HCT116 (cell line): ENCODE data around the gene ALDH3B1. TPM values are rescaled to one million over a fixed set of nuclear protein-coding genes. Genes with fewer than 3 reads are reported as not detected.

Experiments
- ATAC-seq: fragments of 200-7000 bp; cut with Tn5 transposase; 2 replicates; pipeline ENCODE4 v1.9.1; 2020; ENCODE audit warnings: mild to moderate bottlenecking, moderate library complexity
- BruUV-seq: library from RNA; stranded (reverse); fragments of 400-500 nt; replicated peaks from 2 replicates; lab custom pipeline; 2021; lab: Mats Ljungman, UMichigan
- CTCF ChIA-PET: fragments of 300-600 bp; sonication (Branson Sonifier 250); formaldehyde crosslinking; loops from one replicate; lab custom pipeline; 2021; ENCODE audit warnings: antibody characterized with exemption; lab: Charles Lee
- POLR2A ChIA-PET: fragments of 300-600, 350-600 bp; sonication (Branson Sonifier 250); formaldehyde crosslinking; loops from one replicate; lab custom pipeline; 2021; ENCODE audit warnings: antibody characterized with exemption; lab: Charles Lee
- RAD21 ChIA-PET, 2 experiments: fragments of 300-600 bp; sonication (Branson Sonifier 250); formaldehyde crosslinking; loops; one replicate each; lab custom pipeline; 2023; ENCODE audit warnings: low total read pairs in 2 of 2; ENCODE audit not compliant: uncharacterized antibody in 2 of 2, unreplicated experiment in 2 of 2, low non-redundant PET in 1 of 2; lab: Charles Lee
- DNase-seq: peaks from one replicate; pipeline ENCODE4 v3.0.0-alpha.2; 2010; ENCODE audit warnings: low read depth, low spot score
- H2AFZ ChIP-seq: fragments of 200-600 bp; shearing (Covaris generic), sonication (generic); 2 replicates; pipeline ENCODE4 v1.6.1; 2017; ENCODE audit warnings: low read depth, mixed run types, mixed read lengths, antibody characterized with exemption, low read length; ENCODE audit not compliant: poor library complexity, severe bottlenecking
- H3K27ac ChIP-seq: 2 replicates; pipeline ENCODE4 v1.5.1; 2012; ENCODE audit warnings: low read depth, low read length
- H3K27me3 ChIP-seq: fragments of 200-600 bp; sonication (generic); 2 replicates; pipeline ENCODE4 v1.6.1; 2016; ENCODE audit warnings: mixed run types, low read length, mixed read lengths; ENCODE audit not compliant: insufficient read depth
- H3K36me3 ChIP-seq, 2 experiments: fragments of 200-500 bp in 1 of 2; fragments of 200-600 bp in 1 of 2; sonication (Bioruptor generic) in 1 of 2; sonication (generic) in 1 of 2; 2 replicates each; pipeline versions ENCODE4 v1.5.1 to v1.6.1; 2014 to 2016; ENCODE audit warnings: low read length in 2 of 2, inconsistent platforms in 1 of 2, mixed read lengths in 1 of 2, mixed run types in 1 of 2; ENCODE audit not compliant: insufficient read depth in 2 of 2, control insufficient read depth in 1 of 2
- H3K4me1 ChIP-seq, 2 experiments: fragments of 200-600 bp in 1 of 2; sonication (generic) in 1 of 2; 2 replicates each; pipeline versions ENCODE4 v1.5.1 to v1.6.1; 2012 to 2017; ENCODE audit warnings: low read length in 2 of 2, inconsistent platforms in 1 of 2, mild to moderate bottlenecking in 1 of 2, mixed read lengths in 1 of 2, mixed run types in 1 of 2, moderate library complexity in 1 of 2; ENCODE audit not compliant: insufficient read depth in 2 of 2, control insufficient read depth in 1 of 2
- H3K4me2 ChIP-seq: fragments of 200-600 bp; sonication (generic); 2 replicates; pipeline ENCODE4 v1.6.1; 2017; ENCODE audit warnings: mixed run types, low read length, mixed read lengths
- H3K4me3 ChIP-seq, 2 experiments: fragments of 200-600 bp in 1 of 2; sonication (generic) in 1 of 2; replicated peaks in 1 of 2; 2 replicates each; pipeline ENCODE4 v1.5.1; 2011 to 2016; ENCODE audit warnings: low read length in 2 of 2, control low read depth in 1 of 2, low read depth in 1 of 2, mild to moderate bottlenecking in 1 of 2, mixed read lengths in 1 of 2, mixed run types in 1 of 2
- H3K79me2 ChIP-seq: fragments of 200-600 bp; sonication (generic); 2 replicates; pipeline ENCODE4 v1.6.1; 2017; ENCODE audit warnings: mild to moderate bottlenecking, mixed run types, low read length, moderate library complexity, mixed read lengths; ENCODE audit not compliant: insufficient read depth
- H3K9ac ChIP-seq: fragments of 200-600 bp; sonication (generic); 2 replicates; pipeline ENCODE4 v1.6.1; 2016; ENCODE audit warnings: low read length, mixed read lengths
- H3K9me2 ChIP-seq: fragments of 200-600 bp; sonication (generic), shearing (Covaris generic); 2 replicates; pipeline ENCODE4 v1.6.1; 2017; ENCODE audit warnings: mixed run types, mild to moderate bottlenecking, moderate library complexity; ENCODE audit not compliant: insufficient read depth
- H3K9me3 ChIP-seq, 2 experiments: fragments of 200-500 bp in 1 of 2; fragments of 200-600 bp in 1 of 2; sonication (Bioruptor generic) in 1 of 2; sonication (generic) in 1 of 2; 2 replicates each; pipeline ENCODE4 v1.6.1; 2014 to 2017; ENCODE audit warnings: low read length in 2 of 2, mixed read lengths in 2 of 2, inconsistent platforms in 1 of 2, low read depth in 1 of 2, mild to moderate bottlenecking in 1 of 2, mixed run types in 1 of 2, moderate library complexity in 1 of 2; ENCODE audit not compliant: control insufficient read depth in 1 of 2, insufficient read depth in 1 of 2
- H4K20me1 ChIP-seq: fragments of 200-600 bp; sonication (generic), shearing (Covaris generic); 2 replicates; pipeline ENCODE4 v1.6.1; 2017; ENCODE audit warnings: mixed run types, mild to moderate bottlenecking, moderate library complexity; ENCODE audit not compliant: insufficient read depth
- CBX3 ChIP-seq: IDR thresholded peaks from 2 replicates; pipeline ENCODE4 v1.6.1; 2012; ENCODE audit warnings: low read depth
- CEBPB ChIP-seq: IDR thresholded peaks from 2 replicates; pipeline ENCODE4 v1.6.1; 2012; ENCODE audit warnings: low read depth
- CTCF ChIP-seq, 3 experiments: fragments of 200-600 bp in 1 of 3; sonication (generic) in 1 of 3; IDR thresholded peaks in 2 of 3; conservative IDR thresholded peaks in 1 of 3; 2 replicates each; pipeline ENCODE4 v1.5.1; 2012 to 2017; ENCODE audit warnings: low read depth in 2 of 3, low read length in 2 of 3, antibody characterized with exemption in 1 of 3, borderline replicate concordance in 1 of 3, control low read depth in 1 of 3, mild to moderate bottlenecking in 1 of 3, mixed read lengths in 1 of 3, mixed run types in 1 of 3, moderate library complexity in 1 of 3; ENCODE audit not compliant: insufficient read depth in 1 of 3
- EGR1 ChIP-seq: IDR thresholded peaks from 2 replicates; pipeline ENCODE4 v1.6.1; 2012; ENCODE audit warnings: low read depth
- EZH2 ChIP-seq: fragments of 200-600 bp; sonication (generic); IDR thresholded peaks from 2 replicates; pipeline ENCODE4 v1.6.1; 2017; ENCODE audit warnings: antibody characterized with exemption, mixed run types
- EZH2phosphoT487 ChIP-seq: fragments of 200-600 bp; IDR thresholded peaks from 2 replicates; pipeline ENCODE4 v1.6.1; 2018; ENCODE audit warnings: antibody characterized with exemption, borderline replicate concordance
- FOSL1 ChIP-seq: IDR thresholded peaks from 2 replicates; pipeline ENCODE4 v1.6.1; 2012; ENCODE audit warnings: low read depth
- JUND ChIP-seq: IDR thresholded peaks from 2 replicates; pipeline ENCODE4 v1.6.1; 2012
- POLR2AphosphoS5 ChIP-seq: IDR thresholded peaks from 2 replicates; pipeline ENCODE4 v1.6.1; 2011; ENCODE audit warnings: mild to moderate bottlenecking, low read depth, low read length, moderate library complexity
- SIN3A ChIP-seq: IDR thresholded peaks from 2 replicates; pipeline ENCODE4 v1.6.1; 2012; ENCODE audit warnings: low read depth
- ZNF274 ChIP-seq: fragments of 200-500 bp; sonication (Bioruptor generic); IDR thresholded peaks from 2 replicates; pipeline ENCODE4 v1.6.1; 2014; ENCODE audit warnings: mild to moderate bottlenecking, low read depth, low read length, inconsistent platforms
- intact Hi-C: fragments of 100-400 bp; cut with micrococcal nuclease; formaldehyde crosslinking; loops from 2 replicates; pipeline ENCODE4 v1.10.0; 2022
- total RNA-seq: library from RNA; stranded (reverse); gene quantifications from one replicate; pipeline ENCODE4 v1.2.1, GENCODE V29; 2021; ENCODE audit not compliant: unreplicated experiment

ALDH3B1 gene
- total RNA-seq, 1 experiment from 2014 or later: 25.5 TPM

- TF ChIP-seq CTCF (IDR thresholded peaks at IDR 0.05 in 2 of 3, conservative IDR thresholded peaks at IDR 0.05 in 1 of 3; ENCODE audit: borderline replicate concordance in 1 of 3, insufficient read depth in 1 of 3, low read depth in 2 of 3, low read length in 2 of 3): no peak
- TF ChIP-seq FOSL1: no peak
- no peak for TF ChIP-seq ZNF274
- TF ChIP-seq CEBPB: no peak
- no peak for TF ChIP-seq EZH2phosphoT487
- no peak for TF ChIP-seq SIN3A
- TF ChIP-seq, all 23 proteins: peak for 0
These were observed 16.4 kb downstream of the ALDH3B1 start (continued) for GRCh38 chr11:68026391-68027105.

- no TSS peak for BruUV-seq
- H3K4me1 ChIP-seq: peaks cover 37 to 68% of the 10 kb centered on the region in 2 experiments
- peak overlapping the region; percentile 80 for H3K27ac ChIP-seq
- H2AFZ ChIP-seq: no peak overlapping the region
- H4K20me1 ChIP-seq: no peaks in the 10 kb centered on the region
- intact Hi-C loops: loop anchor here (5.0 kb wide), 1 partner anchor 180 kb away; no protein-coding TSS in a partner anchor
- H3K9me2 ChIP-seq: no peaks in the 10 kb centered on the region
- DNase-seq: no peak
- H3K4me2 ChIP-seq: peak overlapping the region; percentile 84
- no peak; the same call in 1 of the 2 replicates for ATAC-seq
- no peaks in the 10 kb centered on the region for H3K27me3 ChIP-seq
- RAD21 ChIA-PET: no interaction called here
- peak overlapping the region; percentile 94 for H3K9ac ChIP-seq
- POLR2A ChIA-PET: interaction anchor here (1.9 kb wide), 1 partner anchor 18 kb away, joined by 6 read pairs; the partner anchor contains the start of gene ALDH3B1
- CTCF ChIA-PET: no interaction called here
- H3K36me3 ChIP-seq: peaks cover 0 to 3% of the 10 kb centered on the region in 2 experiments; a peak in 1 of 4 replicates
- peaks cover 20% of the 10 kb centered on the region for H3K79me2 ChIP-seq
- no peak for TF ChIP-seq EZH2
- no peak for TF ChIP-seq CBX3
- no peak for TF ChIP-seq JUND
- TF ChIP-seq POLR2AphosphoS5: no peak
- no peak for TF ChIP-seq EGR1
- no peak for TF ChIP-seq CTCF (IDR thresholded peaks at IDR 0.05 in 2 of 3, conservative IDR thresholded peaks at IDR 0.05 in 1 of 3; ENCODE audit: borderline replicate concordance in 1 of 3, insufficient read depth in 1 of 3, low read depth in 2 of 3, low read length in 2 of 3)
- H3K9me3 ChIP-seq: peaks cover 0 to 5% of the 10 kb centered on the region in 2 experiments; a peak in 1 of 4 replicates
- peak overlapping the region in 1 of 2 experiments; percentile 29; a peak in 2 of 4 replicates for H3K4me3 ChIP-seq
These were observed 17.5 kb downstream of the ALDH3B1 start for GRCh38 chr11:68027667-68028066.
